Keratinocyte (primary cell): ENCODE data around the gene STYX. TPM values are rescaled to one million over a fixed set of nuclear protein-coding genes. Genes with fewer than 3 reads are reported as not detected.
A peak's percentile ranks its signal among the peaks of the same experiment; 100 is the strongest.

Source experiments
- DNase-seq: peaks from one replicate; pipeline ENCODE4 v3.0.0-alpha.2; 2011; ENCODE audit warnings: low read depth, missing footprints, low spot score
- FAIRE-seq: peaks from 2 replicates; lab custom pipeline; 2011; peaks lifted over from hg19 to GRCh38; lab: Jason Lieb, UNC
- H2AFZ ChIP-seq: 2 replicates; pipeline ENCODE4 v1.6.0; 2012; ENCODE audit warnings: low read length, control low read depth, inconsistent platforms; ENCODE audit not compliant: control insufficient read depth
- H3K27ac ChIP-seq: 2 replicates; pipeline ENCODE4 v1.5.1; 2011; ENCODE audit warnings: low read length; ENCODE audit not compliant: control insufficient read depth, insufficient read depth
- H3K27me3 ChIP-seq: 3 replicates; pipeline ENCODE4 v1.6.0; 2011; ENCODE audit warnings: low read length; ENCODE audit not compliant: control insufficient read depth, insufficient read depth; ENCODE audit errors: extremely low read depth
- H3K36me3 ChIP-seq, 2 experiments: 2 replicates in 1 of 2; 3 replicates in 1 of 2; pipeline ENCODE4 v1.5.1; 2011; ENCODE audit warnings: low read length in 2 of 2, mild to moderate bottlenecking in 1 of 2; ENCODE audit not compliant: control insufficient read depth in 2 of 2, insufficient read depth in 2 of 2; ENCODE audit errors: extremely low read depth in 1 of 2
- H3K4me1 ChIP-seq: 3 replicates; pipeline ENCODE4 v1.5.1; 2011; ENCODE audit warnings: low read length; ENCODE audit not compliant: control insufficient read depth, insufficient read depth; ENCODE audit errors: extremely low read depth
- H3K4me2 ChIP-seq: 3 replicates; pipeline ENCODE4 v1.6.0; 2011; ENCODE audit warnings: low read depth, low read length; ENCODE audit not compliant: control insufficient read depth, insufficient read depth; ENCODE audit errors: extremely low read depth
- H3K4me3 ChIP-seq, 3 experiments: fragments of 200-600 bp in 1 of 3; sonication (generic) in 1 of 3; 2 replicates in 2 of 3; 3 replicates in 1 of 3; pipeline ENCODE4 v1.5.1; 2011 to 2016; ENCODE audit warnings: low read length in 3 of 3, mild to moderate bottlenecking in 3 of 3, control low read depth in 2 of 3, inconsistent platforms in 1 of 3, low read depth in 1 of 3, mixed read lengths in 1 of 3, mixed run types in 1 of 3, moderate library complexity in 1 of 3; ENCODE audit not compliant: control insufficient read depth in 2 of 3, insufficient read depth in 2 of 3; ENCODE audit errors: extremely low read depth in 1 of 3
- H3K79me2 ChIP-seq: 2 replicates; pipeline ENCODE4 v1.6.0; 2012; ENCODE audit warnings: low read length; ENCODE audit not compliant: control insufficient read depth, insufficient read depth
- H3K9ac ChIP-seq: 3 replicates; pipeline ENCODE4 v1.6.0; 2011; ENCODE audit warnings: low read length; ENCODE audit not compliant: control insufficient read depth, insufficient read depth; ENCODE audit errors: extremely low read depth
- H3K9me1 ChIP-seq: 3 replicates; pipeline ENCODE4 v1.6.0; 2011; ENCODE audit warnings: low read length; ENCODE audit not compliant: control insufficient read depth, insufficient read depth; ENCODE audit errors: extremely low read depth
- H3K9me3 ChIP-seq: 2 replicates; pipeline ENCODE4 v1.5.1; 2012; ENCODE audit warnings: low read depth, low read length; ENCODE audit not compliant: control insufficient read depth
- H4K20me1 ChIP-seq: 3 replicates; pipeline ENCODE4 v1.6.0; 2011; ENCODE audit warnings: low read length; ENCODE audit not compliant: control insufficient read depth, insufficient read depth; ENCODE audit errors: extremely low read depth
- CTCF ChIP-seq, 3 experiments: IDR thresholded peaks in 1 of 3; conservative IDR thresholded peaks in 1 of 3; optimal IDR thresholded peaks in 1 of 3; 2 replicates in 2 of 3; 3 replicates in 1 of 3; pipeline versions ENCODE3 to v1.5.1; 2011; ENCODE audit warnings: low read length in 3 of 3, mild to moderate bottlenecking in 3 of 3, moderate library complexity in 2 of 3, control low read depth in 1 of 3, inconsistent platforms in 1 of 3; ENCODE audit not compliant: insufficient read depth in 2 of 3; ENCODE audit errors: extremely low read depth in 1 of 3
- EZH2 ChIP-seq: IDR thresholded peaks from one replicate; pipeline ENCODE4 v1.6.1; 2012; ENCODE audit warnings: inconsistent platforms, mild to moderate bottlenecking, low read length, moderate library complexity
- dilution Hi-C: fragments of 300-500 bp; cut with MboI; formaldehyde crosslinking; loops from one replicate; pipeline ENCODE4 v1.7.0; 2020; ENCODE audit warnings: low sequenced_read_pairs; ENCODE audit not compliant: extremely low pct_ligation_motif_present
- polyA plus RNA-seq, 5 experiments: library from polyadenylated mRNA; depleted of rRNA in 3 of 5; stranded (reverse) in 3 of 5; stranded (forward) in 1 of 5; unstranded in 1 of 5; fragments of >200 nt; gene quantifications; 1 replicate in 1 of 5; 2 replicates in 3 of 5; 3 replicates in 1 of 5; pipeline versions ENCODE4 v1.2.1 to v1.2.3, GENCODE V29; 2011 to 2012; ENCODE audit warnings: missing spikeins in 2 of 5, low read depth in 1 of 5, low replicate concordance in 1 of 5

The STYX gene
- polyA plus RNA-seq, 1 donor (not counting 4 experiments of a cell fraction or from before 2014, with no cell fraction given) = 13.2 TPM

DNA sequence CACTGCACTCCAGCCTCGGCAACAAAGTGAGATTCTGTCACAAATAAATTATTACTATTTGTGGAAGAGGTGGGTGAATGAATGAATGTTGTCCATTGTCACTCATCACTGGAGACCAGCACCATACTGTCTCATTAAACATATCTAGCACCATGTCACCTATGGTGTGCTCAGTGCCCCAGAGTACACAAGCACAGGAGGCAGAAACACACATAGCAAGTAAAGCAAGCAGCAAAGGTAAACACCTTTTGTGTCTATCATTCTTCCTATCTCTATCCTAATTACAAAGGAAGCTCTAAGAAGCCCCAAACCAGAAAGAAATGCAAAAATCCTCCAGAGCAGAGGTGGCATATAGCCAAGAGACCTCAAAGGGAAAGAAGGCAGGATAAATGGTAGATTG lies 43.8 kb upstream of the STYX start:
- no peak overlapping the region for H3K9ac ChIP-seq
- H3K9me3 ChIP-seq = no peaks in the 10 kb centered on the region
- no peak overlapping the region for H3K4me2 ChIP-seq
- no peak overlapping the region for H2AFZ ChIP-seq
- H3K79me2 ChIP-seq = peaks cover 92% of the 10 kb centered on the region
- H3K27me3 ChIP-seq = no peaks in the 10 kb centered on the region
- no peak for FAIRE-seq
- H3K4me3 ChIP-seq = no peak overlapping the region
- H3K36me3 ChIP-seq = peaks cover under 1 to 3% of the 10 kb centered on the region in 2 experiments
- dilution Hi-C loops = no loop called here
- peaks cover 18% of the 10 kb centered on the region for H4K20me1 ChIP-seq
- no peaks in the 10 kb centered on the region for H3K4me1 ChIP-seq
- DNase-seq = no peak
- no peaks in the 10 kb centered on the region for H3K9me1 ChIP-seq
- TF ChIP-seq EZH2 (no peak), CTCF (optimal IDR thresholded peaks at IDR 0.05 in 1 of 3, IDR thresholded peaks at IDR 0.05 in 1 of 3, conservative IDR thresholded peaks at IDR 0.05 in 1 of 3; ENCODE audit: extremely low read depth in 1 of 3, insufficient read depth in 2 of 3, low read length in 3 of 3) (no peak)
- H3K27ac ChIP-seq = no peak overlapping the region

GRCh38 chr14:52690983-52691760 lies 38.8 kb upstream of the STYX start:
- peaks cover 25% of the 10 kb centered on the region for H3K4me1 ChIP-seq
- no peak for FAIRE-seq
- H3K4me3 ChIP-seq = no peak overlapping the region

More at GRCh38 chr14:52690983-52691760, 38.8 kb upstream of the STYX start:
- Histone ChIP-seq H3K9me1 (no peaks in the 10 kb centered on the region), H3K4me2 (peak overlapping the region; percentile 33), H2AFZ (no peak overlapping the region), H3K9me3 (no peaks in the 10 kb centered on the region), H3K9ac (no peak overlapping the region), H3K27ac (no peak overlapping the region), H4K20me1 (peaks cover 8% of the 10 kb centered on the region), H3K27me3 (no peaks in the 10 kb centered on the region), H3K36me3 (peaks cover 0 to 6% of the 10 kb centered on the region in 2 experiments), H3K79me2 (peaks cover 92% of the 10 kb centered on the region)
- TF ChIP-seq CTCF (optimal IDR thresholded peaks at IDR 0.05 in 1 of 3, IDR thresholded peaks at IDR 0.05 in 1 of 3, conservative IDR thresholded peaks at IDR 0.05 in 1 of 3; ENCODE audit: extremely low read depth in 1 of 3, insufficient read depth in 2 of 3, low read length in 3 of 3) (no peak), EZH2 (no peak)
- DNase-seq = no peak
- dilution Hi-C loops = no loop called here
